ENCODE data around the gene TMED8. TPM values are rescaled to one million over a fixed set of nuclear protein-coding genes. Genes with fewer than 3 reads are reported as not detected.

The TMED8 gene
- total RNA-seq, 1 donor from 2014 or later, result 8.6 TPM

- Histone ChIP-seq H3K4me1 (peaks cover 21% of the 10 kb centered on the region), H3K4me3 (no peak overlapping the region), H3K27ac (no peak overlapping the region), H3K36me3 (no peaks in the 10 kb centered on the region), H3K27me3 (no peaks in the 10 kb centered on the region), H3K9me3 (no peaks in the 10 kb centered on the region)
- DNase-seq (ENCODE audit: extremely low spot score in 2 of 2), result no peak
- intact Hi-C loops (cut with DNase I), result no loop called here
- TF ChIP-seq POLR2A (IDR thresholded peaks at IDR 0.05), result no peak
- TF ChIP-seq POLR2AphosphoS5 (IDR thresholded peaks at IDR 0.05; ENCODE audit: insufficient read depth in 1 of 2, low read depth in 1 of 2), result no peak
These were observed 1.8 kb upstream of the TMED8 start for GRCh38 chr14:77378701-77379100.

GRCh38 chr14:77377502-77377844 lies 579 bp upstream of the TMED8 start:
- Histone ChIP-seq H3K4me1 (peaks cover 21% of the 10 kb centered on the region), H3K36me3 (no peaks in the 10 kb centered on the region), H3K27me3 (no peaks in the 10 kb centered on the region), H3K4me3 (peak overlapping the region; percentile 60 to 69), H3K27ac (no peak overlapping the region), H3K9me3 (no peaks in the 10 kb centered on the region)
- DNase-seq (ENCODE audit: extremely low spot score in 2 of 2), result no peak
- TF ChIP-seq POLR2A (IDR thresholded peaks at IDR 0.05) (no peak), CTCF (IDR thresholded peaks at IDR 0.05) (no peak), POLR2AphosphoS5 (IDR thresholded peaks at IDR 0.05; ENCODE audit: insufficient read depth in 1 of 2, low read depth in 1 of 2) (no peak)
- intact Hi-C loops (cut with DNase I), result no loop called here

GRCh38 chr14:77375973-77376770 lies 722 bp downstream of the TMED8 start:
- Histone ChIP-seq H3K4me3 (peak overlapping the region; percentile 60 to 69), H3K9me3 (no peaks in the 10 kb centered on the region), H3K4me1 (peaks cover 21% of the 10 kb centered on the region), H3K27me3 (no peaks in the 10 kb centered on the region), H3K36me3 (no peaks in the 10 kb centered on the region), H3K27ac (peak overlapping the region; percentile 78)
- no peak for DNase-seq (ENCODE audit: extremely low spot score in 2 of 2)
- intact Hi-C loops (cut with DNase I), result no loop called here
- TF ChIP-seq POLR2A (IDR thresholded peaks at IDR 0.05) (no peak), POLR2AphosphoS5 (IDR thresholded peaks at IDR 0.05; ENCODE audit: insufficient read depth in 1 of 2, low read depth in 1 of 2) (no peak), CTCF (IDR thresholded peaks at IDR 0.05) (no peak)

GRCh38 chr14:77375164-77375950 lies 1.5 kb downstream of the TMED8 start:
- no peak overlapping the region for H3K27ac ChIP-seq
- intact Hi-C loops (cut with DNase I), result no loop called here
- DNase-seq (ENCODE audit: extremely low spot score in 2 of 2), result no peak
- no peak for TF ChIP-seq POLR2AphosphoS5 (IDR thresholded peaks at IDR 0.05; ENCODE audit: insufficient read depth in 1 of 2, low read depth in 1 of 2)
- TF ChIP-seq POLR2A (IDR thresholded peaks at IDR 0.05), result no peak
- TF ChIP-seq CTCF (IDR thresholded peaks at IDR 0.05), result no peak
- no peak overlapping the region for H3K4me3 ChIP-seq
- H3K27me3 ChIP-seq, result no peaks in the 10 kb centered on the region
- no peaks in the 10 kb centered on the region for H3K36me3 ChIP-seq
- H3K4me1 ChIP-seq, result peaks cover 21% of the 10 kb centered on the region
- no peaks in the 10 kb centered on the region for H3K9me3 ChIP-seq

GRCh38 chr14:77372304-77372841 lies 4.5 kb downstream of the TMED8 start:
- intact Hi-C loops (cut with DNase I), result no loop called here
- TF ChIP-seq POLR2A (IDR thresholded peaks at IDR 0.05) (no peak), CTCF (IDR thresholded peaks at IDR 0.05) (no peak), POLR2AphosphoS5 (IDR thresholded peaks at IDR 0.05; ENCODE audit: insufficient read depth in 1 of 2, low read depth in 1 of 2) (no peak)
- Histone ChIP-seq H3K36me3 (no peaks in the 10 kb centered on the region), H3K27me3 (no peaks in the 10 kb centered on the region), H3K4me1 (peaks cover 16% of the 10 kb centered on the region), H3K9me3 (no peaks in the 10 kb centered on the region), H3K27ac (no peak overlapping the region), H3K4me3 (no peak overlapping the region)
- DNase-seq (ENCODE audit: extremely low spot score in 2 of 2), result no peak
